PC-3 (cell line): ENCODE data around the gene OVCA2.

Source experiments
- CTCF ChIP-seq: fragments of 300-600 bp; sonication (generic); conservative IDR thresholded peaks from 2 replicates; pipeline ENCODE4 v1.5.1; 2017; ENCODE audit warnings: antibody characterized with exemption, low read depth, mild to moderate bottlenecking, low read length
- EZH2 ChIP-seq: fragments of 300-600 bp; sonication (generic); IDR thresholded peaks from one replicate; pipeline ENCODE4 v1.6.1; 2017; ENCODE audit warnings: antibody characterized with exemption, mild to moderate bottlenecking, low read length; ENCODE audit not compliant: unreplicated experiment
- EZH2phosphoT487 ChIP-seq: fragments of 300-600 bp; sonication (generic); IDR thresholded peaks from 2 replicates; pipeline ENCODE4 v1.6.1; 2018; ENCODE audit warnings: mild to moderate bottlenecking, antibody characterized with exemption, low read length, borderline replicate concordance

GRCh38 chr17:2017274-2017941 lies 24.4 kb upstream of the OVCA2 start:
- no peak for TF ChIP-seq CTCF
- TF ChIP-seq EZH2 = no peak
- no peak for TF ChIP-seq EZH2phosphoT487
